A549 (cell line): ENCODE data around the gene VIPR2. TPM values are rescaled to one million over a fixed set of nuclear protein-coding genes. Genes with fewer than 3 reads are reported as not detected.

Source experiments
- ATAC-seq, 2 experiments: fragments of 200-7000 bp in 1 of 2; fragments of >200 bp in 1 of 2; cut with Nextera tagmentation in 1 of 2; cut with Tn5 transposase in 1 of 2; 3 replicates each; pipeline versions ENCODE4 v1.8.0 to v1.9.1; 2018 to 2020; ENCODE audit warnings: mild to moderate bottlenecking in 1 of 2, moderate library complexity in 1 of 2
- CTCF ChIA-PET: fragments of 300-600 bp; sonication (Branson Sonifier 250); formaldehyde crosslinking; extraction: SDS; loops from one replicate; lab custom pipeline; 2021; ENCODE audit warnings: antibody characterized with exemption, inconsistent platforms; lab: Yijun Ruan, JAX
- POLR2A ChIA-PET: fragments of 350-600 bp; formaldehyde crosslinking; extraction: SDS; loops from one replicate; lab custom pipeline; 2021; ENCODE audit warnings: antibody characterized with exemption, inconsistent platforms; lab: Yijun Ruan, JAX
- DNase-seq, 2 experiments: peaks; one replicate each; pipeline versions ENCODE4 v3.0.0 to v3.0.0-alpha.2; 2011 to 2016; ENCODE audit warnings: low read depth in 1 of 2, low spot score in 1 of 2
- FAIRE-seq: peaks from 2 replicates; lab custom pipeline; 2011; peaks lifted over from hg19 to GRCh38; lab: Jason Lieb, UNC
- H3K27ac ChIP-seq, 2 experiments: fragments of >200 bp; sonication (Bioruptor Twin); formaldehyde crosslinking; 3 replicates each; pipeline ENCODE4 v1.5.1; 2016 to 2017
- H3K4me1 ChIP-seq: fragments of >200 bp; sonication (Bioruptor Twin); formaldehyde crosslinking; 3 replicates; pipeline ENCODE4 v1.6.1; 2016
- H3K4me2 ChIP-seq: fragments of >200 bp; sonication (Bioruptor Twin); formaldehyde crosslinking; 3 replicates; pipeline ENCODE4 v1.6.1; 2016
- H3K4me3 ChIP-seq: fragments of >200 bp; sonication (Bioruptor Twin); formaldehyde crosslinking; 3 replicates; pipeline ENCODE4 v1.5.1; 2016
- H3K9me3 ChIP-seq: fragments of >200 bp; sonication (Bioruptor Twin); formaldehyde crosslinking; 3 replicates; pipeline ENCODE4 v1.6.1; 2016
- CBX2 ChIP-seq: fragments of 200-600 bp; sonication (generic); IDR thresholded peaks from 2 replicates; pipeline ENCODE4 v1.6.1; 2016; ENCODE audit warnings: low read depth, mild to moderate bottlenecking, borderline replicate concordance
- CEBPB ChIP-seq, 2 experiments: fragments of >200 bp in 1 of 2; sonication (Bioruptor Twin) in 1 of 2; formaldehyde crosslinking in 1 of 2; IDR thresholded peaks; 2 replicates each; pipeline ENCODE4 v1.6.1; 2012 to 2016
- CHD4 ChIP-seq: fragments of 200-600 bp; sonication (generic); IDR thresholded peaks from 2 replicates; pipeline ENCODE4 v1.6.1; 2016; ENCODE audit warnings: antibody characterized with exemption, mild to moderate bottlenecking, borderline replicate concordance
- EHF ChIP-seq: fragments of 250-450 bp; sonication (Bioruptor Pico); IDR thresholded peaks from 2 replicates; pipeline ENCODE4 v1.5.0; 2020; ENCODE audit warnings: mild to moderate bottlenecking
- FOSB ChIP-seq: fragments of 250-450 bp; sonication (Bioruptor Pico); IDR thresholded peaks from 2 replicates; pipeline ENCODE4 v1.5.0; 2020; ENCODE audit warnings: mild to moderate bottlenecking, moderate library complexity
- FOSL2 ChIP-seq, 2 experiments: fragments of 450-650 bp in 1 of 2; fragments of >200 bp in 1 of 2; sonication (Bioruptor Twin) in 1 of 2; formaldehyde crosslinking; IDR thresholded peaks; 2 replicates each; pipeline versions ENCODE4 v1.5.0 to v1.6.1; 2016 to 2020; ENCODE audit warnings: mild to moderate bottlenecking in 1 of 2, moderate library complexity in 1 of 2
- FOXS1 ChIP-seq: fragments of 250-450 bp; sonication (Bioruptor Pico); IDR thresholded peaks from 2 replicates; pipeline ENCODE4 v1.5.0; 2020; ENCODE audit warnings: mild to moderate bottlenecking, moderate library complexity
- HOXA7 ChIP-seq: fragments of 250-450 bp; sonication (Bioruptor Pico); IDR thresholded peaks from 2 replicates; pipeline ENCODE4 v1.5.0; 2020; ENCODE audit warnings: mild to moderate bottlenecking, moderate library complexity
- HOXB5 ChIP-seq: fragments of 250-450 bp; sonication (Bioruptor Pico); IDR thresholded peaks from 2 replicates; pipeline ENCODE4 v1.5.0; 2020; ENCODE audit warnings: mild to moderate bottlenecking, moderate library complexity
- JUNB ChIP-seq: fragments of >200 bp; sonication (Bioruptor Twin); formaldehyde crosslinking; IDR thresholded peaks from 2 replicates; pipeline ENCODE4 v1.6.1; 2016
- KDM1A ChIP-seq: fragments of 200-600 bp; sonication (generic); IDR thresholded peaks from 2 replicates; pipeline ENCODE4 v1.6.1; 2016; ENCODE audit warnings: low read depth, mild to moderate bottlenecking
- NPAS2 ChIP-seq: fragments of 250-450 bp; sonication (Bioruptor Pico); IDR thresholded peaks from 2 replicates; pipeline ENCODE4 v1.8.0; 2022; ENCODE audit warnings: mild to moderate bottlenecking, moderate library complexity, borderline replicate concordance
- NR3C1 ChIP-seq: fragments of >200 bp; sonication (Bioruptor Twin); formaldehyde crosslinking; IDR thresholded peaks from 3 replicates; pipeline ENCODE4 v1.6.1; 2017
- PHF8 ChIP-seq: fragments of 200-600 bp; sonication (generic); IDR thresholded peaks from 2 replicates; pipeline ENCODE4 v1.6.1; 2016; ENCODE audit warnings: low read depth, mild to moderate bottlenecking, antibody characterized with exemption, moderate library complexity, borderline replicate concordance
- POLR2A ChIP-seq: IDR thresholded peaks from 2 replicates; pipeline ENCODE4 v1.6.1; 2012; ENCODE audit warnings: mild to moderate bottlenecking, low read length
- RCOR1 ChIP-seq: fragments of 150-350 bp; IDR thresholded peaks from 2 replicates; pipeline ENCODE4 v1.6.1; 2014; ENCODE audit warnings: antibody characterized with exemption, low read length, low read depth
- TFCP2L1 ChIP-seq: fragments of 250-450 bp; sonication (Bioruptor Pico); IDR thresholded peaks from 2 replicates; pipeline ENCODE4 v1.5.0; 2021; ENCODE audit warnings: mild to moderate bottlenecking
- TP53 ChIP-seq: fragments of 250-450 bp; sonication (Bioruptor Pico); IDR thresholded peaks from 2 replicates; pipeline ENCODE4 v1.5.0; 2021; ENCODE audit warnings: mild to moderate bottlenecking, moderate library complexity
- ZFP36 ChIP-seq: fragments of 450-650 bp; IDR thresholded peaks from 2 replicates; pipeline ENCODE4 v1.6.1; 2014; ENCODE audit warnings: borderline replicate concordance; ENCODE audit not compliant: partially characterized antibody
- ZSCAN20 ChIP-seq: fragments of 250-450 bp; sonication (Bioruptor Pico); IDR thresholded peaks from 2 replicates; pipeline ENCODE4 v1.8.0; 2022; ENCODE audit warnings: mild to moderate bottlenecking, moderate library complexity
- WGBS: methylation state at CpG from one replicate; pipeline ENCODE4 v1.1.6; 2017; ENCODE audit errors: missing lambda C conversion rate; 5-methylcytosine and 5-hydroxymethylcytosine counted together
- polyA plus RNA-seq, 4 experiments: library from polyadenylated mRNA; depleted of rRNA in 3 of 4; stranded (reverse); fragments of >200 nt; fragmentation: RNase III in 1 of 4; extraction: RNeasy Plus Mini Kit Qiagen cat#74134 plus additional on column Dnase treatment in 1 of 4; gene quantifications; 2 replicates in 3 of 4; 3 replicates in 1 of 4; pipeline ENCODE4 v1.2.3, GENCODE V29; 2011 to 2017
- TF ChIP-seq, protein P1 (sequence below): IDR thresholded peaks from 2 replicates; pipeline ENCODE4 v1.6.1; 2012
- TF ChIP-seq, protein P2 (sequence below): fragments of 150-350 bp; IDR thresholded peaks from 2 replicates; pipeline ENCODE4 v1.6.1; 2014; ENCODE audit warnings: low read depth, mild to moderate bottlenecking, low read length
- TF ChIP-seq, protein P3 (sequence below): fragments of >200 bp; sonication (Bioruptor Twin); formaldehyde crosslinking; IDR thresholded peaks from 2 replicates; pipeline ENCODE4 v1.6.1; 2016
- TF ChIP-seq, protein P4 (sequence below): fragments of 450-650 bp; IDR thresholded peaks from 2 replicates; pipeline ENCODE4 v1.6.1; 2014; ENCODE audit warnings: antibody characterized with exemption
- TF ChIP-seq, protein P5 (sequence below): fragments of >200 bp; sonication (Bioruptor Twin); formaldehyde crosslinking; IDR thresholded peaks from 3 replicates; pipeline ENCODE4 v1.6.1; 2016
- TF ChIP-seq, protein P6 (sequence below): fragments of >200 bp; sonication (Bioruptor Twin); formaldehyde crosslinking; IDR thresholded peaks from 3 replicates; pipeline ENCODE4 v1.5.1; 2016

VIPR2 gene
- polyA plus RNA-seq, 2 of the 4 experiments (the other 2 are of a cell fraction): not detected

DNA sequence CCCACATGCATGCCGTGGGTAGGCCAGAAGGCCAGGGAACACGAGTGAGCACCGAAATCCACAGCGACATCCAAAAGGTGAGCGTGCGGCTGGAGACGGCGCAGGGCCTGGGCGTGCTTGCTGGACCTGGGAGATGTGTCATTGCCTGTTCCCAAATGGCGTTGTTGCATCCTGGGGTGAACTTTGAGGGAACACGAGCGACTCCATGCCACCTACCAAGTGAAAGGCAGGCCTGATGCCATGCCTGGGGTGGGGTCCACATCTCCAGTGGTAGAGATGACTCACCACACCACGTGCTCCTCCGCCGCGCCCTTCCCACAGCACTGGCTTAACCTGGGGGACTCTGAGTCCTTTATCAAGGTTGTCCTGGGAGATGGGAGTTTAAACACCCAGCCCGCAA lies 24.7 kb upstream of the VIPR2 start:
- FAIRE-seq (no peak), ATAC-seq (no peak), DNase-seq (no peak)
- H3K9me3 ChIP-seq: peaks cover 14% of the 10 kb centered on the region; the same call in 1 of the 3 replicates
- H3K4me2 ChIP-seq: no peak overlapping the region
- no peak overlapping the region for H3K27ac ChIP-seq
- no peaks in the 10 kb centered on the region for H3K4me1 ChIP-seq
- 62% methylated on average over 17 of the region's 17 CpGs for WGBS
- no peak for TF ChIP-seq TFCP2L1 (CRISPR knock-in tag)
- no peak for TF ChIP-seq EHF (CRISPR knock-in tag)
- H3K4me3 ChIP-seq: no peak overlapping the region
- ChIA-PET POLR2A (no interaction called here), CTCF (no interaction called here)

DNA sequence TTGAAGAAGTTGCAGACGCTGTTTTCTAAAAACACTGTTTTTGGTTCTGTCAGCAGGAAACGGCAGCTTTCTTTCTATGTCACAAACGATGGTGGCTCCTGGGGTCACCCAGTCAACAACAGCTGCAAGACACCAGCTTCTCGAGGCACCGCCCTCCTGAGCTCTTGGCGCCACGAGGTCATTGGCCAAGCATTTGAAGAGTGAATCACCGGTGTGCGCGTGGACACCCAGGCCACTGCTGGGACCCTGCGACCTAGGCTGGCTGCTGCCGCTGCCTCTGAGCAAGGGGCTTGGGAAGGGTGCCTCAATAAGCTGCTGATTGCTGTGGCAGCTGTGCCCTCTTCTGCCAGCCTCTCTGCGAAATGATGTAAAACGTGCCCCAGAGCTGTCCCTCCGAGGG lies 22.5 kb upstream of the VIPR2 start:
- no peaks in the 10 kb centered on the region for H3K4me1 ChIP-seq
- FAIRE-seq (no peak), DNase-seq (no peak), ATAC-seq (no peak)
- no peak for TF ChIP-seq HOXB5 (CRISPR knock-in tag)
- TF ChIP-seq RCOR1: no peak
- no peak for TF ChIP-seq TP53 (CRISPR knock-in tag)
- TF ChIP-seq CHD4: no peak
- no peak for TF ChIP-seq CEBPB (IDR thresholded peaks at IDR 0.05)
- no peak for TF ChIP-seq CBX2
- TF ChIP-seq, protein P1, sequence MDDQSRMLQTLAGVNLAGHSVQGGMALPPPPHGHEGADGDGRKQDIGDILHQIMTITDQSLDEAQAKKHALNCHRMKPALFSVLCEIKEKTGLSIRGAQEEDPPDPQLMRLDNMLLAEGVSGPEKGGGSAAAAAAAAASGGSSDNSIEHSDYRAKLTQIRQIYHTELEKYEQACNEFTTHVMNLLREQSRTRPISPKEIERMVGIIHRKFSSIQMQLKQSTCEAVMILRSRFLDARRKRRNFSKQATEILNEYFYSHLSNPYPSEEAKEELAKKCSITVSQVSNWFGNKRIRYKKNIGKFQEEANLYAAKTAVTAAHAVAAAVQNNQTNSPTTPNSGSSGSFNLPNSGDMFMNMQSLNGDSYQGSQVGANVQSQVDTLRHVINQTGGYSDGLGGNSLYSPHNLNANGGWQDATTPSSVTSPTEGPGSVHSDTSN: no peak
- no peak for TF ChIP-seq HOXA7 (CRISPR knock-in tag)
- TF ChIP-seq FOXS1 (CRISPR knock-in tag): no peak
- TF ChIP-seq NR3C1: no peak
- TF ChIP-seq KDM1A: no peak
- CTCF ChIA-PET: no interaction called here
- H3K27ac ChIP-seq: no peak overlapping the region
- H3K9me3 ChIP-seq: 0 out of 3 replicates have a peak, but pooled peaks cover 8% of the 10 kb centered on the region
- no peak overlapping the region for H3K4me3 ChIP-seq
- 46% methylated on average over 7 of the region's 15 CpGs for WGBS
- no peak overlapping the region for H3K4me2 ChIP-seq
- POLR2A ChIA-PET: no interaction called here

DNA sequence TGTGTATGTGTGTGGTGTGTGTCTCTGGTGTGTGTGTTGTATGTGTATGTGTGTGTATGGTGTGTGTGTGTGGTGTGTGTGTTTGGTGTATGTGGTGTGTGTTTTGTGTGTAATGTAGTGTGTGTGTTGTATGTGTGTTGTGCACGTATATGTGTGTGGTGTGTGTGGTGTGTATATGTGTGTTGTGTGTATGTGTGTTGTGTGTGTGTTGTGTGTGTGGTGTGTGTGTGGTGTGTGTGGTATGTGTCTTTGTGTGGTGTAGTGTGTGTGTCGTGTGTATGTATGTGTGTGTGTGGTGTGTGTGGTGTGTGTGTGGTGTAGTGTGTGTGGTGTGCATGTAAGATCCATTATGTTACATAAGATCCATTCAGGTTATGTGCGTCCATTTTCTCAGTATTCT lies 21.9 kb upstream of the VIPR2 start:
- POLR2A ChIA-PET: no interaction called here
- Histone ChIP-seq H3K4me1 (no peaks in the 10 kb centered on the region), H3K4me2 (no peak overlapping the region), H3K4me3 (no peak overlapping the region), H3K9me3 (0 out of 3 replicates have a peak, but pooled peaks cover 8% of the 10 kb centered on the region), H3K27ac (no peak overlapping the region)
- CTCF ChIA-PET: no interaction called here
- FAIRE-seq (no peak), DNase-seq (no peak), ATAC-seq (no peak)
- TF ChIP-seq CHD4 (no peak), POLR2A (no peak), TFCP2L1 (CRISPR knock-in tag) (no peak), FOSB (CRISPR knock-in tag) (no peak), RCOR1 (no peak), NR3C1 (no peak), HOXB5 (CRISPR knock-in tag) (no peak), ZFP36 (no peak), ZSCAN20 (no peak), FOSL2 (IDR thresholded peaks at IDR 0.05) (no peak), FOSL2 (CRISPR knock-in tag; IDR thresholded peaks at IDR 0.05) (no peak), PHF8 (no peak), JUNB (no peak), NPAS2 (CRISPR knock-in tag) (no peak)
- TF ChIP-seq, protein P2, sequence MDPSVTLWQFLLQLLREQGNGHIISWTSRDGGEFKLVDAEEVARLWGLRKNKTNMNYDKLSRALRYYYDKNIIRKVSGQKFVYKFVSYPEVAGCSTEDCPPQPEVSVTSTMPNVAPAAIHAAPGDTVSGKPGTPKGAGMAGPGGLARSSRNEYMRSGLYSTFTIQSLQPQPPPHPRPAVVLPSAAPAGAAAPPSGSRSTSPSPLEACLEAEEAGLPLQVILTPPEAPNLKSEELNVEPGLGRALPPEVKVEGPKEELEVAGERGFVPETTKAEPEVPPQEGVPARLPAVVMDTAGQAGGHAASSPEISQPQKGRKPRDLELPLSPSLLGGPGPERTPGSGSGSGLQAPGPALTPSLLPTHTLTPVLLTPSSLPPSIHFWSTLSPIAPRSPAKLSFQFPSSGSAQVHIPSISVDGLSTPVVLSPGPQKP: no peak
- TF ChIP-seq, protein P3, sequence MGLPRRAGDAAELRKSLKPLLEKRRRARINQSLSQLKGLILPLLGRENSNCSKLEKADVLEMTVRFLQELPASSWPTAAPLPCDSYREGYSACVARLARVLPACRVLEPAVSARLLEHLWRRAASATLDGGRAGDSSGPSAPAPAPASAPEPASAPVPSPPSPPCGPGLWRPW: no peak
- TF ChIP-seq, protein P4, sequence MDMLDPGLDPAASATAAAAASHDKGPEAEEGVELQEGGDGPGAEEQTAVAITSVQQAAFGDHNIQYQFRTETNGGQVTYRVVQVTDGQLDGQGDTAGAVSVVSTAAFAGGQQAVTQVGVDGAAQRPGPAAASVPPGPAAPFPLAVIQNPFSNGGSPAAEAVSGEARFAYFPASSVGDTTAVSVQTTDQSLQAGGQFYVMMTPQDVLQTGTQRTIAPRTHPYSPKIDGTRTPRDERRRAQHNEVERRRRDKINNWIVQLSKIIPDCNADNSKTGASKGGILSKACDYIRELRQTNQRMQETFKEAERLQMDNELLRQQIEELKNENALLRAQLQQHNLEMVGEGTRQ: no peak
- TF ChIP-seq, protein P5, sequence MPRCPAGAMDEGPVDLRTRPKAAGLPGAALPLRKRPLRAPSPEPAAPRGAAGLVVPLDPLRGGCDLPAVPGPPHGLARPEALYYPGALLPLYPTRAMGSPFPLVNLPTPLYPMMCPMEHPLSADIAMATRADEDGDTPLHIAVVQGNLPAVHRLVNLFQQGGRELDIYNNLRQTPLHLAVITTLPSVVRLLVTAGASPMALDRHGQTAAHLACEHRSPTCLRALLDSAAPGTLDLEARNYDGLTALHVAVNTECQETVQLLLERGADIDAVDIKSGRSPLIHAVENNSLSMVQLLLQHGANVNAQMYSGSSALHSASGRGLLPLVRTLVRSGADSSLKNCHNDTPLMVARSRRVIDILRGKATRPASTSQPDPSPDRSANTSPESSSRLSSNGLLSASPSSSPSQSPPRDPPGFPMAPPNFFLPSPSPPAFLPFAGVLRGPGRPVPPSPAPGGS: no peak
- TF ChIP-seq, protein P1: no peak
- TF ChIP-seq, protein P6, sequence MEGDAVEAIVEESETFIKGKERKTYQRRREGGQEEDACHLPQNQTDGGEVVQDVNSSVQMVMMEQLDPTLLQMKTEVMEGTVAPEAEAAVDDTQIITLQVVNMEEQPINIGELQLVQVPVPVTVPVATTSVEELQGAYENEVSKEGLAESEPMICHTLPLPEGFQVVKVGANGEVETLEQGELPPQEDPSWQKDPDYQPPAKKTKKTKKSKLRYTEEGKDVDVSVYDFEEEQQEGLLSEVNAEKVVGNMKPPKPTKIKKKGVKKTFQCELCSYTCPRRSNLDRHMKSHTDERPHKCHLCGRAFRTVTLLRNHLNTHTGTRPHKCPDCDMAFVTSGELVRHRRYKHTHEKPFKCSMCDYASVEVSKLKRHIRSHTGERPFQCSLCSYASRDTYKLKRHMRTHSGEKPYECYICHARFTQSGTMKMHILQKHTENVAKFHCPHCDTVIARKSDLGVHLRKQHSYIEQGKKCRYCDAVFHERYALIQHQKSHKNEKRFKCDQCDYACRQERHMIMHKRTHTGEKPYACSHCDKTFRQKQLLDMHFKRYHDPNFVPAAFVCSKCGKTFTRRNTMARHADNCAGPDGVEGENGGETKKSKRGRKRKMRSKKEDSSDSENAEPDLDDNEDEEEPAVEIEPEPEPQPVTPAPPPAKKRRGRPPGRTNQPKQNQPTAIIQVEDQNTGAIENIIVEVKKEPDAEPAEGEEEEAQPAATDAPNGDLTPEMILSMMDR: no peak
- WGBS: 40% methylated on average over 3 of the region's 3 CpGs
